Measurements from ENCODE around the gene BRINP2.
"Not testable (repeated sequence)": the region's sequence is repeated elsewhere in the genome, so short reads cannot be mapped to it uniquely, and the experiment has no call there.

BRINP2 gene

GRCh38 chr1:177315761-177316160 lies 145.0 kb downstream of the BRINP2 start:
- no peak for DNase-seq (ENCODE audit: low read depth)

GRCh38 chr1:177321434-177321833 lies 150.7 kb downstream of the BRINP2 start:
- not testable (repeated sequence) for DNase-seq (ENCODE audit: low read depth)

GRCh38 chr1:177328251-177328650 lies 157.5 kb downstream of the BRINP2 start:
- peak; percentile 11 for DNase-seq (ENCODE audit: low read depth)

GRCh38 chr1:177329871-177330270 lies 159.1 kb downstream of the BRINP2 start:
- no peak for DNase-seq (ENCODE audit: low read depth)
